GM18868 (cell line): ENCODE results near the gene CNPPD1.

Source experiments
- ATAC-seq: cut with Tn5 transposase; IDR thresholded peaks from one replicate; pipeline ENCODE4 v1.9.1; 2021; ENCODE audit warnings: mild to moderate bottlenecking, moderate library complexity; ENCODE audit not compliant: unreplicated experiment

CNPPD1 gene

GRCh38 chr2:219163156-219163555, 13.6 kb downstream of the CNPPD1 start:
- ATAC-seq = no peak

GRCh38 chr2:219161097-219161496, 15.6 kb downstream of the CNPPD1 start:
- ATAC-seq = no peak

DNA sequence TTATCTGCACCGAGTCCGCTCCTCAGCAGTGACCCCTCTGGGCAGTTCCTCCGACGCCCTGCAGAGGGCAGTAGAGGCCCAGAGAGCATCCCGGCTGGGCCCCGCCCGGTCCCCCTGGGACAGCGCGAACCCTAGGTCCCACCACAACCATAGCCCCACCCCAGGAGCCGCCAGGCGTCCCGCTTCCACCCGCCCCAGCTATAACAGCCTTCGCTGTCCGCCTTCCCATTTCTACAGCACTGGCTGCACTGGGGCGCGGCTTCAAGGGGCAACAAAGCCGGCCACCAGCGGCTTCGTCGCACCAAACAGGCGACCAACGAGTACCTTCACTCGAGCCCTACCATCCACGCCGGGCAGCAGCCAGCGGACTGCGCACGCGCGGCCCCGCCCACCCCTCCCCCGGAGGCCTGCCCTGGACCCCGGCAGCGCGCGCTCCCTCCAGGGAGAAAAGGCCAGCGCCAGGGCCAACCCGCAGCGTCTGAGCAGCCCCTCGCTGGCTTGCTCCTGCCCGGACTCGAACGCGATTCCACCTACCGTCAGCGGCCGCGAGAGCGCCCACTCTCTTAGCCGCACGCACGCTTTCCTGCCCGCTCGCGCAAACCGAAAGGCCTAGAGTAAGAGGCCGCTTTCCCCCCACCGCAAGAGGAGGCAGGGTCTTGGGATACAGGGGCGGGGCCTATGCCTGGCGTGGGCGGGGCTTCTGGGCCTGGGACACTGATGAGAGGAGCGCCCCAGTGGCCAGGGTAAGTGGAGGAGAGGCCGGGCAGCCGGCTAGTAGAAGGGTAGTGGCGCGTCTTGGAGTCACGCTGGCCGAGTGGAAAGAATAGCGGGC, 16.3 kb downstream of the CNPPD1 start, which contains the start of gene NHEJ1:
NHEJ1 (minus strand) TSS at position 630 of the 832 bp plus-strand sequence. CDS start 2,453 bp downstream, outside the sequence.
- ATAC-seq = peak; percentile 84

GRCh38 chr2:219159771-219160185, 16.9 kb downstream of the CNPPD1 start:
- peak; percentile 1 for ATAC-seq

DNA sequence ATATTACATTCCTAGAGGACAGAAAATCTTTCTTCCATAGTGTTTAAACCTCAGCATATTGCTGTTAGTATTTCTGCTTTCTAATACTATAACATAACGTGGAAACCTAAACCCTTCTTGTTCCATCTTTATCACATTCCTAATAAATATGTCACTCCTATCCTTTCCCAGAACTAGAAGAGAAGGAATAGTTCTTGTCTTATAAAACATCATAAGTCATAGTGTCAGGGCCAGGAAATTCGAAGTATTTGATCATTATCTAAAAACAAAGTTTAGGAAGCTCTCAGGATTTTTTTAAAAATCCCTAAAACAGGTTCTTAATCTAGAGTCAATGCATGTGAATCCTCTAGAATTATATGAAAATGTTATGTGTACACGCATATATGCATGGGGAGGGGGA, 18.1 kb downstream of the CNPPD1 start:
- ATAC-seq = no peak

GRCh38 chr2:219158025-219158424, 18.7 kb downstream of the CNPPD1 start:
- no peak for ATAC-seq

DNA sequence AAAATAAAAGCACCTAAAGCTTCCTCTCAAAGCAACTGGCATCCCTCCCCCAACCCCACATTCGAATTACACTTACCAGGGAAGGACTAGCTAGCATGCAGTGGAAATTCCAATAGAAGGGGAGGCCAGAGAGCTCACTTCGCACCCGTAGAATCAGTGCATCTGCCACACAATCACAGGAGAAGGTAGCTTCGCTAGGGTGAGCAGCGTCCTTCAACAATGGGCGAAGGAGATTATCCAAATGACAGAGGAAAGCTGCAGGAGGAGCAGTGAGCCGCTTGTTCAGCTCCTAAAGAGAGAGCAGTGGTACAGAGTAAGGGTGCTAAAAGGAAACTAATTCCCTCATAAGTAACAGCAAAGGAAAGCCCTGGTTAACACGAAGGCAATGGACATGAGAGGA, 19.3 kb downstream of the CNPPD1 start:
- no peak for ATAC-seq

DNA sequence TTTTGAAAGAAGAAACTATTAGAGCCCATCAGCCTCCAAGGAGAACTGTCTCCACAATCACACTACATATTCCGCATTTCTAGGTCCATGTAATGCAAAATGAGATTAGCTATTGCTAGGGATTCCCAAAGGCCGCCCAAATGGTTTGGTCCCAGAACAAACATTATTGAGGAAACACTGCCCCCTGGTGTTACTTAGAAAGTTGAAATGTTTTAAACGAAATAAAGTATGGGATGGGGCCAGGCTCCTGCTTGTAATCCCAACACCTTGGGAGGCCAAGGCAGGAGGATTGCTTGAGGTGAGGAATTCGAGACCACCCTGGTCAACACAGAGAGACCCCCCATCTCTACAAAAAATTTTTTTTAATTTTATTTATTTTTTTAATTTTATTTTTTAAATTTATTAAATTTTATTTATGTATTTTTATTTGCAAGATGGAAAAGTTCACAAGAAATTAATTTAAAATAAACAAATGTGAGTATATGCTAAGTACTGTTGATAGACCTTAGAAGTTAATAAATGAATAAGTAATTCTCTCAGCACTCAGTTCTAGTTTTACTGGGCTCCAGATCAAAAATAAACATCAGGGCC, 21.6 kb downstream of the CNPPD1 start:
- no peak for ATAC-seq

- ATAC-seq = no peak
Observed at GRCh38 chr2:219149667-219150066, 27.1 kb downstream of the CNPPD1 start.

GRCh38 chr2:219142329-219142728, 34.4 kb downstream of the CNPPD1 start:
- ATAC-seq = no peak

DNA sequence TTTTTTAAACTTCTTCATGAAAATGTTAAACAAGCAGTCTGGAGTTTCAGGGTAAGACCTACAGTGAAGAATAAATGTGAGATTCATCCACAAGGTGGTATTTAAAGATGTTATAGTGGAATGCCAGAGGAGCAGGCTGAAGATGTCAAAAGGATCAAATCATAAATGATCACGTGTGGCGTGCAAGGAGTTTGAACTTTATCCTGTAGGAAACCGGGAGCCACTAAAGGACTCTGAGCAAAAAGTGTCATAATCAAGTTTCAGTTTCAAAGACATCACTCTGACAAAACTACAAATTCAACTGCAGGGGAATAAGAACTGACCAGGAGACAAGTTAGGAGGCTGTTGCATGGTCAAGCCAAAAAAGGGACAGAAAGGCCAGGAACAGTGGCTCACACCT, 36.0 kb downstream of the CNPPD1 start:
- no peak for ATAC-seq

GRCh38 chr2:219133976-219134375, 42.7 kb downstream of the CNPPD1 start:
- ATAC-seq = no peak

GRCh38 chr2:219131744-219132143, 45.0 kb downstream of the CNPPD1 start:
- ATAC-seq = no peak

DNA sequence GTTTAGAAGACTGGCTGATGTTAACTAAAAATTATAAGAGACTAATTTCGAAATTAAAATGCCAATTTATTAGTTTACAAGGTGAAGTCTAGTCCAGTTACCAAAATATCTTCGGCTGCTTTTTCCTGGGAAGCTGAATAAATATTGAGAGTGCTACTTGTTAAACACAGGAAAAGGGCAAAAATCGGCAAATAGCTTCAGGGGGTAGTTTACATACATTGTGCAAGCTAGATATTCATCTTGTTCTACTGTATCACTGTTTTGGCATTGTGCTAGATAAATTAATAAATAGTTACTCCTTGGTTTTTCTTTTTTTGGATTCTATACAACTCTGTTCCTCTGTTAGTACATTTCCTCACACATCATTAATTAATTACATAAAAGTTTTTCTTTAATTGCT, 45.4 kb downstream of the CNPPD1 start:
- no peak for ATAC-seq

GRCh38 chr2:219129589-219129988, 47.1 kb downstream of the CNPPD1 start:
- no peak for ATAC-seq

DNA sequence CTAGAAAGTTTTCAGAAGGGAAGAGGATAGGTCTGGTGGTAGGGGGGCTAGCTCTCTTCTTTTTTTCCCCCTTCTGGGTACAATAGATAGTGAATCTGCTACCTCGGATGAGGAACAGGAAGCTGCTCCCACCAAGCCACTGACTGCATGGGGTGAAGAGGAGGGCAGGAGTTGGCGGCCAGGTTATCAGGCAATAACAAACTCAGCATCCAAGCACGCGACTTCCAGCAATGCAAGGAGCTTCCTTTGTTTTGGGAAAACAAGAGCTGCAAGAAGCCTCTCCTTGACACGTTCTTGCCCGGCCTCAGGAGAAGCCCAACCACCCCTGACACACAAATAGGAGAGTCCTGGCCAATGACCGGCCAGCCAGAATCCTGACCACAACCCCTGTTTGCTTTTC, 48.3 kb downstream of the CNPPD1 start:
- ATAC-seq = no peak

DNA sequence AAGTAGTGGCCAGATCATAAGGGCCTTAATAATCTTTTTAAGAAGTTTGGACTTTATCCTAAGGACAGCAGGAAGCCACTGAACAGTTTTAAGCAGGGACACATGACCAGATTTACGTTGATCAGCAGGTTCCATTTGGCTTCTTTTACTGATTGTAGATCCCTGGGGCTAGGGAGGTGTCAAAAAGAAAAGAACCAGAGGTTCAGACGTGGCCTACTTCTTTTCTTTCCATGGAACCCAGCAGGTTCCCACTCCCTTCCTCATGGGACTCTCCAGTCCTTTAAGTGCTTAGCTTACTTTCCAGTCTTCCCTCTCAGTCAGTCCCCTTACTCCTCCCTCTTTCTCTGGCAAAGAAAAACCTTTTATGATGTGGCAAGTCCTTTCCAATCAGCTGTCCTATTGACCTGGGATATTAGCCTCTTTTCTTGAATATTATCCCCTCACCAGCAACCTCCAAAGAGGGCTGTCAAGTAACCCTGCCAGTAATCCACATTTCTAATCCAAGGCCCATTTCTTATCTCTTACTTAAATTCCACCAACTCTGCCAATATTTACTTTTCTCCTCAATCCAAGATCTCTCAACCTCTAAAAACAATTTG, 49.6 kb downstream of the CNPPD1 start:
- ATAC-seq = no peak

- ATAC-seq = no peak
Observed at GRCh38 chr2:219126555-219126954, 50.2 kb downstream of the CNPPD1 start.

- no peak for ATAC-seq
Observed at GRCh38 chr2:219125886-219126270, 50.8 kb downstream of the CNPPD1 start.

DNA sequence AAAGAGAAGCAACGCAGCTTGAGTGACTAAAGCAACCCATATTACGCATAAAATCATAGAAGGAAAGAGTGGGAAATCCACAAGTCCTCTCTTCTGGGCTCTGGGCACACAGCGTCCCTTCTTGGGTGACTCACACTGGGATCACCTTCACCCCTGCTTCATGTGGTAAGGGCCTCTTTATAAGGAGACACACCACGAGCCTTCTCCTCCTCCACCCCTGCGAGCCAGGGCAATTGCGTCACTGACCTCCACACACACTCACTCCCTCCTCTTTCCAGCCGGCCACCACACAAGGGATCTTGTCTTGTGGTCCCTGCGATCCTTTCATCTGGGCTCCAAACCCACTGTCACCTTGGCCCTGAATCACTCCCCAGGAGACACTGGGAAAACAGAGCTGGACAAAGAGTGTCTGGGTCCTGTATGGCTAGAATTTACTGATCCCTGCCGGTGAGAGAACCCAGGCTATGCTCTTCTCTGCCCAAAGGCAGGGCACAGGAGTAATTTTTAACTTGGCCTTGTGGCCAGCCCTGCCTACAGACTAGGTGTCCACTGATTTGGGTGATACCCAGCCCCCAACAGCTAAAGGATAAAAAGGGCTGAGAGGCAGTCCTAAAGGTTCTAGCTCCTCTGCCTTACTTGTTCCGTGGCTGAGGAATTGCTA, 51.4 kb downstream of the CNPPD1 start:
- no peak for ATAC-seq

DNA sequence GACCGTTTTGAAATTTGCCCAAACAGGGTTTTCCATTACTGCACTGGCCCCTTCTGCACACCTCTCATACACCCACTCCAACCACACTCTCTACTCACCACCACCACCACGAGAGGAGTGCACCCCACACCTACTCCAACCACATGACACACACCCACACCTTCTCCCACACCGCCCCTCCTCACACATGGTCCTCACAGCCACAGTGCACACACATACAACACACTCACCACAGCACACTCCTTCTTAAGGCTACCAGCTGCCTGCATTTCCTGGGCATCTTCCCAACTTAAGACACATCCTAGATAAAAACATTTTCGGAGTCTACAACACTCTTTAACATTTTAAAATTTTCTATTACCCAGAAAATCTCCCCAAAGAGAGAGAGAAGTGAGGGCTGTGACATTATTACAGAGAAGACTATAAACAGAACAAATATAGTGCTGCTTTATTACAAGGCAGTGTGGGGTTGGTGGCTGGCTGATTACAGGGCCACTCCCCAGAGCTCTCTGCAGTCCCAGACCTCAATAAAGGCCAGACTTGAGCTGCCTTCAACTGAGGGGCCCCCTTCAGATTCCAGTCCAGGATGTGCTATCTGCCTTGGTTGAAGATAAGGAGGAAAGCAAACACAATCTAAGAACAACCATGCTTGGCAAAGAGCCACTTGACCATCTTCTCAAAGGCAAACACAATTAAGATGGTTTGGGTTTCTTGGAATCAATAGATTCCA, 52.2 kb downstream of the CNPPD1 start:
- no peak for ATAC-seq
